ENCODE data around the gene LSR.
"Not testable (repeated sequence)": the region's sequence is repeated elsewhere in the genome, so short reads cannot be mapped to it uniquely, and the experiment has no call there.

LSR gene

GRCh38 chr19:35267353-35267817 lies 18.6 kb downstream of the LSR start:
- DNase-seq (ENCODE audit: low read depth) = no peak

GRCh38 chr19:35267818-35268535 lies 19.2 kb downstream of the LSR start:
- peak; percentile 30 for DNase-seq (ENCODE audit: low read depth)

GRCh38 chr19:35268536-35269437 lies 20.0 kb downstream of the LSR start, which contains the start of gene USF2:
Gene USF2, plus strand, starts transcription at chr19:35268962. Its CDS starts 140 bp downstream, at chr19:35269102.
- peak; percentile 35 for DNase-seq (ENCODE audit: low read depth)

- peak; percentile 60 for DNase-seq (ENCODE audit: low read depth)
These were observed 20.8 kb downstream of the LSR start for GRCh38 chr19:35269438-35270117.

GRCh38 chr19:35270381-35270811 lies 21.6 kb downstream of the LSR start:
- DNase-seq (ENCODE audit: low read depth) = no peak

DNA sequence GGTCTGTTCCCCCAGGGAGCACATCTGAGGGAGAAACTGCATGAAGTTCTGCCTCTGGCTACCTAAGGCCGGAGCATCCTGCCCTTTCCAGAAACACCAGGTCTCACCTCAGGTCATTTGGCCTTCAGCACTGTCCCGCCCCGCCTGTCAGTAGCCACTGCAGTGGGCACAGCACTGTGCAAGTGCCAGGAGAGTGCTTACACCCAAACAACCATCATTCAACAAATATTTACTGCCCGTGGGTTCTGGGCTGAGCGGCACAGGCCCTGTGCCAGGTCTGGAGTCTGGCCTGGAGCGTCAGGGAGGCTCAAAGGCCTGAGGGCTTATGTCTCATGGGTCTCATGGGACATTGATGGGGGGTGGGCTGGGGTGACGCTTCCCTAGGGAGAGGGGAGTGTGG lies 22.7 kb downstream of the LSR start:
- DNase-seq (ENCODE audit: low read depth) = no peak

DNA sequence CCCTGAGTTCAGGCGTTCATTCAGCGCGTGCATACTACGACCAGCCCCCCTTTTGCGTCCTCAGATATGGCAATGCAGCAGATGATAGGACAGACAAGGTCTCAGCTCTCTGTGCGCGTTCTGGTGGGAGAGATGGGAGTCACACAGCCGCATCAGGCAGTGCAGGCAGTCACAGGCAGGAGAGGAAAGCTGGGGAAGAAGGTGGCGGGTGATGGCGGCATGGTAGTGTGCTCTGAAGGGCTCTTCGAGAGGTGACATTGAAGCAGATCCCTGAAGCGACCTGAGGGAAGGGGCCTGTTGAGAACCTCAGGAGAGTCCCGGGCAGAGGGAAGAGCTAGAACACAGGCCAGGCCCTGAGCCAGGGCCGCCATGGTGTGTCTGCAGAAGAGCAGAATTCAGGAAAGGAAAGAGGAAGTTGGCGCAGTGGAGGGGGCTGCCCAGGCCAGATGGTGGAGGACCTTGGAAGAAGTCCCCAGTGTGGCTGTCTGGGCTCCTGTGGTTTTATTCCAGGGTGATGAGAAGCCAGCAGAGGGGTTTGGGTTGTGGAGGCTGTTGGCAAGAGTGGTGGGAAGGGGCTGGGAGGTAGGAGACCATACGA lies 23.4 kb downstream of the LSR start:
- DNase-seq (ENCODE audit: low read depth) = no peak

- no peak for DNase-seq (ENCODE audit: low read depth)
These were observed 24.3 kb downstream of the LSR start for GRCh38 chr19:35272954-35273649.

GRCh38 chr19:35273686-35274259 lies 25.0 kb downstream of the LSR start:
- DNase-seq (ENCODE audit: low read depth) = no peak

- no peak for DNase-seq (ENCODE audit: low read depth)
These were observed 25.5 kb downstream of the LSR start for GRCh38 chr19:35274323-35274722.

DNA sequence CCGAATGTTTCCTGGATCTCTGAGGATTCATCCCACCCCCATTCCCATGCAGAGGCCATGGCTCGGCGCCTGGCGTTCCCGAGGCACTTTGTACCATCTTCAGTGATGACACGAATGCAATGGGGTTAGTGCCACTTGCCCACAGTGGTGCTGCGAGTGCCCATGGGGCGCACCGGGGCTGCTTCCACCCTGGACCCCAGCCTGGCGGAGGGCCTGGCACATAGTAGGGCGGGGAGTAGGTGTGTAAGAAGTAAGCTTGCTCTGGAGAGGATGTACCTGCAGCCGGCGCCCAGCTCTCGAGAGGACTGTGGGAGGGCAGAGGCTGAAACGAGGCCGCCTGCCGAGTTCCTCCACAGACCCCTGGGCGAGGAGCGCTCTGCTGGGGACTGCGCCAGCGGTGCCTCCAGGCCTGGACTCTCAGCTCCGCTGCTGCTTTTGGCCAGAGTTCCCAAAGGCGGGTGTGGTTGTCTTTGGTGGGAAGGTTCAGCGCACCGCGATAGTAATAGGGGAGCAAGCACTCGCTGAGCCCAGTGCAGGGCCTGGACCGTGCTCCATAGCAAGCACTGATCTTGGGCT lies 28.0 kb downstream of the LSR start:
- DNase-seq (ENCODE audit: low read depth) = no peak

DNA sequence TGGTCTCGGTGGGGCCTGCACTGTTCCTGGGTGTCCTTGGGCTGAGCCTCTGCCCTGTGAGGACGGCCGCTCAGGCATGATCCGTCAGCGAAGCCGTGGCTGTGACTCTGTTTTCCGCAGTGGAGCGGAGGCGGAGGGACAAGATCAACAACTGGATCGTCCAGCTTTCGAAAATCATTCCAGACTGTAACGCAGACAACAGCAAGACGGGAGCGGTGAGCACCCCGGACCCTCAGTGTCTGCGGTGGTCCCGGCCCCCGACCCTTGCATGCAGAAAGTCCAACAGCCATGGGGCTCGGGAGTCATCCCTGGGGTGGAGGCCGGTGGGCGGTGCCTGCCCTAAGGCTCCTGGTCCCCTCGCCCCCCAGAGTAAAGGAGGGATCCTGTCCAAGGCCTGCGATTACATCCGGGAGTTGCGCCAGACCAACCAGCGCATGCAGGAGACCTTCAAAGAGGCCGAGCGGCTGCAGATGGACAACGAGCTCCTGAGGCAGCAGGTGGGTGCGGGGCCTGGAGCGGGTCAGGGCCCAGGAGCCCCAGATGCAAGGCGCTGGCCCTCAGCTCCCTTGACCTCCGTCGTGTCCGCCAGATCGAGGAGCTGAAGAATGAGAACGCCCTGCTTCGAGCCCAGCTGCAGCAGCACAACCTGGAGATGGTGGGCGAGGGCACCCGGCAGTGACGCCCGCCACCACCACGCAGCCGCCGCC lies 29.9 kb downstream of the LSR start:
- no peak for DNase-seq (ENCODE audit: low read depth)

- no peak for DNase-seq (ENCODE audit: low read depth)
These were observed 30.6 kb downstream of the LSR start for GRCh38 chr19:35279374-35279773.

GRCh38 chr19:35279985-35280821 lies 31.4 kb downstream of the LSR start:
- no peak for DNase-seq (ENCODE audit: low read depth)

- DNase-seq (ENCODE audit: low read depth) = no peak
These were observed 32.5 kb downstream of the LSR start for GRCh38 chr19:35281303-35281702.

GRCh38 chr19:35284153-35285094 lies 35.6 kb downstream of the LSR start:
- DNase-seq (ENCODE audit: low read depth) = no peak

DNA sequence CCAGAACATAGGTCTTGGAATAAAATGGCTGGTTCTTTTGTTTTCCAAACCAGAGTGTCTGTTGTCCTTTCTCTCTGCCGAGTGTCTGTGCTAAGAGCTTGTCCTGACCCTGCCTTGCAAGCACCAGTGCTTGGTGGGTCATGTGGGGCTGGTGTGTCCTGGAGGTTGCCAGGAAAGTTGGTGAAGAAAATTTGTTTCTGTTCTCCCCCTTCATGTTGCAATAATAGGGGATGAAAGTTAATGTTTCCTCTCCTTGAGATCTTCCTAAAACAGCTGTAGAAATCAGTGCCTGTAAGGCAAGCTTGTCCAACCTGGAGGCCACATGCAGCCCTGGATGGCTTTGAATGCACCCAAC lies 36.3 kb downstream of the LSR start:
- DNase-seq (ENCODE audit: low read depth) = no peak

GRCh38 chr19:35285465-35285864 lies 36.7 kb downstream of the LSR start:
- DNase-seq (ENCODE audit: low read depth) = not testable (repeated sequence)
